OCI-LY7 (cell line): ENCODE results near the gene CNTN4.

Experiments used
- CTCF ChIP-seq: fragments of 200-600 bp; sonication (generic); conservative IDR thresholded peaks from 2 replicates; pipeline ENCODE4 v1.5.1; 2014; ENCODE audit warnings: mild to moderate bottlenecking, antibody characterized with exemption, low read length, moderate library complexity, mixed read lengths
- EZH2phosphoT487 ChIP-seq: fragments of 200-600 bp; sonication (generic); IDR thresholded peaks from 2 replicates; pipeline ENCODE4 v1.6.1; 2018; ENCODE audit warnings: low read depth, borderline replicate concordance, mild to moderate bottlenecking, mixed run types, antibody characterized with exemption, low read length, moderate library complexity, mixed read lengths

GRCh38 chr3:2771741-2772140 lies 673.1 kb downstream of the CNTN4 start:
- no peak for TF ChIP-seq CTCF
- no peak for TF ChIP-seq EZH2phosphoT487
